Measurements from ENCODE around the gene MEF2A.

The MEF2A gene

DNA sequence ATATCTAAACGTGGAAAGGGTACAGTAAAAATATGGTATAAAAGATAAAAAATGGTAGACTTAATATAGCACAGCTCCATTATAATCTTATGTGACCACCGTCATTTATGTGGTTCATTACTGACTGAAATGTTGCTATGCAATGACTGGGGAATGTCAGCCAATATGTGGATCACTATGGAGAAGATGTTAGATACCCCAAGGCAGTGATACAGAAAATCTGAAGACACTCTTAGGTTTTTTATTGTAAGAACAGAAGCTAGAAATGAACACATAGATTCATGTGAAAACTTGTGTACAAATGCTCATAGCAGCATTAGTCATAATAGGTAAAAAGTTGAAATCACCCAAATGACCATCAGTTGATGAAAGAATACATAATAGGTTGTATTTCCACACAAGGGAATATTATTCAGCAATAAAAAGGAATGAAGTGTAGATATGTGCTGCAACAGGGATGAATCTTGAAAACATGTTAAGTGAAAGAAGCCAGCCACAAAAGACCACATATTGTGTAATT lies 18.4 kb downstream of the MEF2A start:
- Histone ChIP-seq H3K4me3 (ENCODE audit: low read depth, low read length) (no peak overlapping the region), H3K9me3 (ENCODE audit: control insufficient read depth, insufficient read depth, low read length) (no peaks in the 10 kb centered on the region), H3K36me3 (ENCODE audit: control insufficient read depth, insufficient read depth, low read length) (no peaks in the 10 kb centered on the region), H3K4me1 (ENCODE audit: control insufficient read depth, insufficient read depth, low read length) (peaks cover 48% of the 10 kb centered on the region), H3K9ac (ENCODE audit: low read depth, low read length) (no peak overlapping the region), H3K27ac (ENCODE audit: low read depth, low read length) (no peak overlapping the region), H3K27me3 (ENCODE audit: control insufficient read depth, insufficient read depth, low read length) (no peaks in the 10 kb centered on the region)

DNA sequence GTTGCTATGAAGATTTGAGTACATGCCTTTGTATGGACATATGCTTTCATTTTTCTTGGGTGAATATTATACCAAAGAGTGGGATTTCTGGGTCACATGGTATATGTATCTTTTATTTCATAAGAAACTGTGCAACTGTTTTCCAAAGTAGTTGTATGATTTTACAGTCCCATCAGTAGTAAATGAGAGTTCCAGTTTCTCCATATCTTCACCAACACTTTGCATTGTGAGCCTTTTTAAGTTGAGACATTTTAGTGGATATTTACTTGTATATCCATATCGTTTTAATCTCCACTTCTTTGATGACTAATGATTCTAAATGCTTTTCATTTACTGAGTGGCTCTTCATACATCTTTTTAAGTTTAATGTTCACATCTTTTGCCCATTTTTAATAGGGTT lies 20.3 kb downstream of the MEF2A start:
- no peaks in the 10 kb centered on the region for H3K36me3 ChIP-seq (ENCODE audit: control insufficient read depth, insufficient read depth, low read length)

GRCh38 chr15:99589801-99590200 lies 24.0 kb downstream of the MEF2A start:
- Histone ChIP-seq H3K36me3 (ENCODE audit: control insufficient read depth, insufficient read depth, low read length) (no peaks in the 10 kb centered on the region), H3K9ac (ENCODE audit: low read depth, low read length) (no peak overlapping the region), H3K4me1 (ENCODE audit: control insufficient read depth, insufficient read depth, low read length) (peaks cover 16% of the 10 kb centered on the region), H3K9me3 (ENCODE audit: control insufficient read depth, insufficient read depth, low read length) (no peaks in the 10 kb centered on the region), H3K27ac (ENCODE audit: low read depth, low read length) (no peak overlapping the region), H3K4me3 (ENCODE audit: low read depth, low read length) (no peak overlapping the region), H3K27me3 (ENCODE audit: control insufficient read depth, insufficient read depth, low read length) (no peaks in the 10 kb centered on the region)

More for the DNA sequence above, 20.3 kb downstream of the MEF2A start:
- H3K9me3 ChIP-seq (ENCODE audit: control insufficient read depth, insufficient read depth, low read length), result no peaks in the 10 kb centered on the region
- H3K4me3 ChIP-seq (ENCODE audit: low read depth, low read length), result no peak overlapping the region
- peaks cover 35% of the 10 kb centered on the region for H3K4me1 ChIP-seq (ENCODE audit: control insufficient read depth, insufficient read depth, low read length)
- no peak overlapping the region for H3K9ac ChIP-seq (ENCODE audit: low read depth, low read length)
- no peaks in the 10 kb centered on the region for H3K27me3 ChIP-seq (ENCODE audit: control insufficient read depth, insufficient read depth, low read length)
- H3K27ac ChIP-seq (ENCODE audit: low read depth, low read length), result no peak overlapping the region

- Histone ChIP-seq H3K4me3 (ENCODE audit: low read depth, low read length) (no peak overlapping the region), H3K27ac (ENCODE audit: low read depth, low read length) (no peak overlapping the region), H3K9ac (ENCODE audit: low read depth, low read length) (no peak overlapping the region), H3K27me3 (ENCODE audit: control insufficient read depth, insufficient read depth, low read length) (no peaks in the 10 kb centered on the region), H3K9me3 (ENCODE audit: control insufficient read depth, insufficient read depth, low read length) (no peaks in the 10 kb centered on the region), H3K36me3 (ENCODE audit: control insufficient read depth, insufficient read depth, low read length) (no peaks in the 10 kb centered on the region), H3K4me1 (ENCODE audit: control insufficient read depth, insufficient read depth, low read length) (peaks cover 16% of the 10 kb centered on the region)
Observed at GRCh38 chr15:99590913-99591646, 25.3 kb downstream of the MEF2A start.

DNA sequence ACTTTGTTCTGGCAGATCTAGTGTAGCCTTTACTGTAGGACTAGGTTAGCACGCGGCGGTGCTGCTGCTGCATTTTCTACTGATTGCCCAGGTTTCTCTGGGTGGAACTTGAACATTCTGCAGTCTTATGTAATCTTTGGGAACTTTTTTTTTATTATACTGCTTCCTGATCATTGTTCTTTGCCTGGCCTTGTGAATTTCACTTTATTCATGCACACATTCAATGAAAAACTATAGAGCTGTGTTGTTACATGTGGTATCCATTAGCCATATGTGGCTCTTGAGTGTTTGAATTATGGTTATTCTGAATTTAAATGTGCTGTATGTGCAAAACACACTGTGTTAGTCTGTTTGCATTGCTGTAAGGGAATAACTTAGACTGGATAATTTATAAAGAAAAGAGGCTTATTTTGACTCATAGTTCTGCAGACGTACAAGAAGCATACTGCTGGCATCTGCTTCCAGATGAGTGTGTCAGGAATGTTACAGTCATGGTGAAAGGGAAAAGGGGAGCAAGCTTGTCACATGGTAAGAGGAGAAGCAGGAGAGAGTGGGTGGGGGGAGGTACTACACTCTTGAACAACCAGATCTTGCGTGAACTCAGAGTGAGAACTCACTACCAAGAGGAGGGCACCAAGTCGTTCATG lies 26.5 kb downstream of the MEF2A start:
- H3K27me3 ChIP-seq (ENCODE audit: control insufficient read depth, insufficient read depth, low read length), result no peaks in the 10 kb centered on the region
- H3K4me3 ChIP-seq (ENCODE audit: low read depth, low read length), result no peak overlapping the region
- H3K27ac ChIP-seq (ENCODE audit: low read depth, low read length), result no peak overlapping the region
- H3K4me1 ChIP-seq (ENCODE audit: control insufficient read depth, insufficient read depth, low read length), result peaks cover 16% of the 10 kb centered on the region
- no peak overlapping the region for H3K9ac ChIP-seq (ENCODE audit: low read depth, low read length)
- no peaks in the 10 kb centered on the region for H3K9me3 ChIP-seq (ENCODE audit: control insufficient read depth, insufficient read depth, low read length)
- H3K36me3 ChIP-seq (ENCODE audit: control insufficient read depth, insufficient read depth, low read length), result no peaks in the 10 kb centered on the region

DNA sequence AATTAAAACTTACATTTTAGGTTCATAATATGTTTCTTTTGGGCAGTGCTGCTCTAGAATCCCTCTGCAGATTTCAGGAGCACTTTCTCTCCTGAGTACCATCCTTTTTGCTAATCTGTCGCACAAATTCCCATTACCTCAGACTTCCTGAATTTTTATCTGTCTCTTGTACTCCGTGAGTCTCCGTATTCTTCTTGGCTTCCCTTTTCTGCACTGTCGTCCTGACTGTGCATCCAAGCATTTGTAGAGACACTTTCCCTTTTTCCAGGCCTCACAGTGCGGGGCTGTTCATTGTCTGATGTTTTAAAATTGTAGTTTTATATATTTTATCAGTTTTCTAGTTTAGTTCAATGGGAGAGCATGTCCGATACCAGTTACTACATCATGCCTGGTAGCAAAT lies 27.3 kb downstream of the MEF2A start:
- Histone ChIP-seq H3K27ac (ENCODE audit: low read depth, low read length) (no peak overlapping the region), H3K9me3 (ENCODE audit: control insufficient read depth, insufficient read depth, low read length) (no peaks in the 10 kb centered on the region), H3K4me3 (ENCODE audit: low read depth, low read length) (no peak overlapping the region), H3K9ac (ENCODE audit: low read depth, low read length) (no peak overlapping the region), H3K36me3 (ENCODE audit: control insufficient read depth, insufficient read depth, low read length) (no peaks in the 10 kb centered on the region), H3K4me1 (ENCODE audit: control insufficient read depth, insufficient read depth, low read length) (peaks cover 16% of the 10 kb centered on the region), H3K27me3 (ENCODE audit: control insufficient read depth, insufficient read depth, low read length) (no peaks in the 10 kb centered on the region)

- peaks cover 12% of the 10 kb centered on the region for H3K4me1 ChIP-seq (ENCODE audit: control insufficient read depth, insufficient read depth, low read length)
- peaks cover 6% of the 10 kb centered on the region; the same call in 1 of the 2 replicates for H3K36me3 ChIP-seq (ENCODE audit: control insufficient read depth, insufficient read depth, low read length)
- H3K4me3 ChIP-seq (ENCODE audit: low read depth, low read length), result no peak overlapping the region
- no peak overlapping the region for H3K27ac ChIP-seq (ENCODE audit: low read depth, low read length)
- no peaks in the 10 kb centered on the region for H3K27me3 ChIP-seq (ENCODE audit: control insufficient read depth, insufficient read depth, low read length)
- no peaks in the 10 kb centered on the region for H3K9me3 ChIP-seq (ENCODE audit: control insufficient read depth, insufficient read depth, low read length)
- no peak overlapping the region for H3K9ac ChIP-seq (ENCODE audit: low read depth, low read length)
Observed at GRCh38 chr15:99594916-99595315, 29.1 kb downstream of the MEF2A start.

GRCh38 chr15:99598296-99598695 lies 32.5 kb downstream of the MEF2A start:
- no peaks in the 10 kb centered on the region for H3K27me3 ChIP-seq (ENCODE audit: control insufficient read depth, insufficient read depth, low read length)

GRCh38 chr15:99603828-99604227 lies 38.0 kb downstream of the MEF2A start:
- peaks cover 6% of the 10 kb centered on the region; the same call in 1 of the 2 replicates for H3K36me3 ChIP-seq (ENCODE audit: control insufficient read depth, insufficient read depth, low read length)
- peaks cover 19% of the 10 kb centered on the region for H3K4me1 ChIP-seq (ENCODE audit: control insufficient read depth, insufficient read depth, low read length)
- H3K9ac ChIP-seq (ENCODE audit: low read depth, low read length), result no peak overlapping the region
- no peak overlapping the region for H3K27ac ChIP-seq (ENCODE audit: low read depth, low read length)
- H3K4me3 ChIP-seq (ENCODE audit: low read depth, low read length), result no peak overlapping the region
- H3K27me3 ChIP-seq (ENCODE audit: control insufficient read depth, insufficient read depth, low read length), result no peaks in the 10 kb centered on the region
- H3K9me3 ChIP-seq (ENCODE audit: control insufficient read depth, insufficient read depth, low read length), result no peaks in the 10 kb centered on the region

More at GRCh38 chr15:99598296-99598695, 32.5 kb downstream of the MEF2A start:
- Histone ChIP-seq H3K27ac (ENCODE audit: low read depth, low read length) (no peak overlapping the region), H3K9me3 (ENCODE audit: control insufficient read depth, insufficient read depth, low read length) (no peaks in the 10 kb centered on the region), H3K36me3 (ENCODE audit: control insufficient read depth, insufficient read depth, low read length) (peaks cover 6% of the 10 kb centered on the region; the same call in 1 of the 2 replicates), H3K4me3 (ENCODE audit: low read depth, low read length) (no peak overlapping the region), H3K4me1 (ENCODE audit: control insufficient read depth, insufficient read depth, low read length) (peaks cover 5% of the 10 kb centered on the region), H3K9ac (ENCODE audit: low read depth, low read length) (no peak overlapping the region)

GRCh38 chr15:99604865-99605264 lies 39.1 kb downstream of the MEF2A start:
- Histone ChIP-seq H3K27ac (ENCODE audit: low read depth, low read length) (no peak overlapping the region), H3K9me3 (ENCODE audit: control insufficient read depth, insufficient read depth, low read length) (no peaks in the 10 kb centered on the region)

GRCh38 chr15:99605490-99605931 lies 39.7 kb downstream of the MEF2A start:
- H3K4me3 ChIP-seq (ENCODE audit: low read depth, low read length), result no peak overlapping the region
- H3K27me3 ChIP-seq (ENCODE audit: control insufficient read depth, insufficient read depth, low read length), result no peaks in the 10 kb centered on the region
- H3K9me3 ChIP-seq (ENCODE audit: control insufficient read depth, insufficient read depth, low read length), result no peaks in the 10 kb centered on the region
- no peak overlapping the region for H3K9ac ChIP-seq (ENCODE audit: low read depth, low read length)
- peaks cover 19% of the 10 kb centered on the region for H3K4me1 ChIP-seq (ENCODE audit: control insufficient read depth, insufficient read depth, low read length)
- H3K27ac ChIP-seq (ENCODE audit: low read depth, low read length), result no peak overlapping the region
- no peaks in the 10 kb centered on the region for H3K36me3 ChIP-seq (ENCODE audit: control insufficient read depth, insufficient read depth, low read length)

More at GRCh38 chr15:99604865-99605264, 39.1 kb downstream of the MEF2A start:
- Histone ChIP-seq H3K27me3 (ENCODE audit: control insufficient read depth, insufficient read depth, low read length) (no peaks in the 10 kb centered on the region), H3K4me1 (ENCODE audit: control insufficient read depth, insufficient read depth, low read length) (peaks cover 19% of the 10 kb centered on the region), H3K4me3 (ENCODE audit: low read depth, low read length) (no peak overlapping the region), H3K9ac (ENCODE audit: low read depth, low read length) (no peak overlapping the region), H3K36me3 (ENCODE audit: control insufficient read depth, insufficient read depth, low read length) (0 out of 2 replicates have a peak, but pooled peaks cover under 1% of the 10 kb centered on the region)
